ENCODE measurements around the gene PLCL1.

The PLCL1 gene

DNA sequence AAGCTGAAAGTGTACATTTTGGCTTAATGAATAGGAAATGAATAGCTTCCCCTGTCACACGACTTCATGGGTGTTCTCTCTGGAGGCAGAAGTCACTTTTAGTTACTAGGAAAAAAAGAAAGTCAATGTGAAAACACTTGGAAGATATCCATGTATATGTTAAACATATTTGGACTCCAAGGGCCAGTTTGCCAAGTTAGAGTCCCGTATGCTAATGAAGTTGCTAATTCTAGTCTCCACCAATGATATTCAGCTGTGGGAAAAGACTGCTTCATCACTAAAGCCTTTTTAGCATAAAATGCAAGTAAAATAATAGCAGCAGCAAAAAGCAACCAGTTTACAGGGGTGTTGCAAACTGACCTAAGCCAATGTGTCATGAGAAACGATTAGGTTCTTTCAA lies 108.7 kb downstream of the PLCL1 start:
- TF ChIP-seq SIN3A (IDR thresholded peaks at IDR 0.05; ENCODE audit: borderline replicate concordance, insufficient read depth, low read length) (no peak), POLR2AphosphoS5 (IDR thresholded peaks at IDR 0.05; ENCODE audit: low read depth, low read length) (no peak), TAF1 (IDR thresholded peaks at IDR 0.05; ENCODE audit: borderline replicate concordance, insufficient read depth, low read length) (no peak), FOXP2 (optimal IDR thresholded peaks at IDR 0.05; ENCODE audit: borderline replicate concordance, extremely low read depth, extremely low read length, insufficient read depth) (no peak)
- TF ChIP-seq, protein P1, sequence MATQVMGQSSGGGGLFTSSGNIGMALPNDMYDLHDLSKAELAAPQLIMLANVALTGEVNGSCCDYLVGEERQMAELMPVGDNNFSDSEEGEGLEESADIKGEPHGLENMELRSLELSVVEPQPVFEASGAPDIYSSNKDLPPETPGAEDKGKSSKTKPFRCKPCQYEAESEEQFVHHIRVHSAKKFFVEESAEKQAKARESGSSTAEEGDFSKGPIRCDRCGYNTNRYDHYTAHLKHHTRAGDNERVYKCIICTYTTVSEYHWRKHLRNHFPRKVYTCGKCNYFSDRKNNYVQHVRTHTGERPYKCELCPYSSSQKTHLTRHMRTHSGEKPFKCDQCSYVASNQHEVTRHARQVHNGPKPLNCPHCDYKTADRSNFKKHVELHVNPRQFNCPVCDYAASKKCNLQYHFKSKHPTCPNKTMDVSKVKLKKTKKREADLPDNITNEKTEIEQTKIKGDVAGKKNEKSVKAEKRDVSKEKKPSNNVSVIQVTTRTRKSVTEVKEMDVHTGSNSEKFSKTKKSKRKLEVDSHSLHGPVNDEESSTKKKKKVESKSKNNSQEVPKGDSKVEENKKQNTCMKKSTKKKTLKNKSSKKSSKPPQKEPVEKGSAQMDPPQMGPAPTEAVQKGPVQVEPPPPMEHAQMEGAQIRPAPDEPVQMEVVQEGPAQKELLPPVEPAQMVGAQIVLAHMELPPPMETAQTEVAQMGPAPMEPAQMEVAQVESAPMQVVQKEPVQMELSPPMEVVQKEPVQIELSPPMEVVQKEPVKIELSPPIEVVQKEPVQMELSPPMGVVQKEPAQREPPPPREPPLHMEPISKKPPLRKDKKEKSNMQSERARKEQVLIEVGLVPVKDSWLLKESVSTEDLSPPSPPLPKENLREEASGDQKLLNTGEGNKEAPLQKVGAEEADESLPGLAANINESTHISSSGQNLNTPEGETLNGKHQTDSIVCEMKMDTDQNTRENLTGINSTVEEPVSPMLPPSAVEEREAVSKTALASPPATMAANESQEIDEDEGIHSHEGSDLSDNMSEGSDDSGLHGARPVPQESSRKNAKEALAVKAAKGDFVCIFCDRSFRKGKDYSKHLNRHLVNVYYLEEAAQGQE (IDR thresholded peaks at IDR 0.05; ENCODE audit: insufficient read depth in 1 of 2, low read depth in 2 of 2, low read length in 2 of 2) = no peak

DNA sequence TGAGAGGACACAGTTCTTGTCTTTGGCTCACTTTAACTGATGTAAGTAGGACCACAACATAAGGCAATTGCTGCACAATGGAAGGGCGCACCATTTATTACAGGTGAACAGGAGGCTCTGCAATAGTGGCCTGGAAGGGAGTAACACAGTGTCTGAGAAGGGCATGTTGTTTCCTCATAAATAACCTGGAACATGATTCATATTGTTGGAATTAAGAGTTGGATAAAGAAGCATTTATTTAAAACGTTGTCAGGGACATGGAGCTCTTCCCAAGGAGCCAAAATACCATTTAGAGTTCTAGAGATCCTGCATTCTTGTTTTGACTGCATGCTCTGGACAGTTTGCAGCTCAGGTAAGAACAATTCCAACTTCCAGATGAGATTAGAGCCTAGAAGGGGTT lies 110.4 kb downstream of the PLCL1 start:
- no peak for TF ChIP-seq POLR2AphosphoS5 (IDR thresholded peaks at IDR 0.05; ENCODE audit: low read depth, low read length)
- TF ChIP-seq SIN3A (IDR thresholded peaks at IDR 0.05; ENCODE audit: borderline replicate concordance, insufficient read depth, low read length) = no peak
- TF ChIP-seq, protein P1 (IDR thresholded peaks at IDR 0.05; ENCODE audit: insufficient read depth in 1 of 2, low read depth in 2 of 2, low read length in 2 of 2) = no peak
- no peak for TF ChIP-seq FOXP2 (optimal IDR thresholded peaks at IDR 0.05; ENCODE audit: borderline replicate concordance, extremely low read depth, extremely low read length, insufficient read depth)
- TF ChIP-seq TAF1 (IDR thresholded peaks at IDR 0.05; ENCODE audit: borderline replicate concordance, insufficient read depth, low read length) = no peak

DNA sequence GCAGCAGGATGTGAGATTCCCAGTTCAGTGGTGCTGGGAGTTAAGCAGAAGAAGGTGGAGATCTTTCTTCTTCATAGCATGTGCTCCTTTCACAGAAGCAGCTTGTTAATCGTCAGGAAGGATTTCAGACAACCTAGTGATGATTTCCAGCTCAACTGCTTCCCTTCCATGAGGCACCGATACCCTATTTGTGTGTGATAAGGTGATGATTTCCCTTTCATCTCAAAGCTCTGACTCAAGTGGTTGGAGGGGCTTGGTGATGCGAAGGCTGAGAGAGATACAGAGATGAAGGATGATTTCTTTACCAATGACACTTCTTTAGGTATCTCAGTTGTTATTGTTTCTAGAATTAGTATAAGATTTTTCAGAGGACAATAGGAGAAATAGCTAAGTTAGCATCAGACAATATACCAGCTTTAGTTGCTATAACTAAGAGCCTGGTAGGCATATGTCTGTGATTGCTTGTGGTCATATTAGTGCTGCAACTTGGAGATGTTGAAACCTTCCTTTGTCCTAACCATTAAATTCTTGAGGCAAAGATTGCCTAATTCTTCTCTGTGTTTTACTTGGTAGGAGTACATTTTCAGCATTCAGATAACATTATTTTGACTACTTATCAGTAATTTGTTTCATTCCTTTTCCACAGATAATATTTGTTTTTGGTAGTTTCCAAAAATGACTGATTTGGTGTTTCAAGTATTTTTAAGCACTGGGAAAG lies 111.3 kb downstream of the PLCL1 start:
- TF ChIP-seq TAF1 (IDR thresholded peaks at IDR 0.05; ENCODE audit: borderline replicate concordance, insufficient read depth, low read length) (no peak), SIN3A (IDR thresholded peaks at IDR 0.05; ENCODE audit: borderline replicate concordance, insufficient read depth, low read length) (no peak), POLR2AphosphoS5 (IDR thresholded peaks at IDR 0.05; ENCODE audit: low read depth, low read length) (no peak)

DNA sequence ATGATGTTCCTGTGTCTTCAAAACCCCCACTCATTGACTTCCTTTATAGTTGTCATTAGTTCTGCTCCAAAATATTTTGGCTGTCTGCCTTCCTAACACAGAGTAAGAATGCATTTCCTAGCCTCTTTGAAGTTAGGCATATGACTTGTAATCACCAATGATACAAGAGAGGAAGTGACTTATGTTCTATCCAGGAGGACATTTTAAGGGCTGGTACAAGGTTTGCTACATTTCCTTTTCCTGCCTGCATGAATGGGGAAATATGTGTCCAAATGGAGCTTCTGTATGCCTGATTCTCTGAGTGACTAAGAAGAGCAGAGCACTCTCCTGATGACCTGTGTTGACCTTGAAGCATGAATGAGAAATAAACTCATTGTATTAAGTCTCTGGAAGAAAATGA lies 115.1 kb downstream of the PLCL1 start:
- TF ChIP-seq TAF1 (IDR thresholded peaks at IDR 0.05; ENCODE audit: borderline replicate concordance, insufficient read depth, low read length) = no peak

DNA sequence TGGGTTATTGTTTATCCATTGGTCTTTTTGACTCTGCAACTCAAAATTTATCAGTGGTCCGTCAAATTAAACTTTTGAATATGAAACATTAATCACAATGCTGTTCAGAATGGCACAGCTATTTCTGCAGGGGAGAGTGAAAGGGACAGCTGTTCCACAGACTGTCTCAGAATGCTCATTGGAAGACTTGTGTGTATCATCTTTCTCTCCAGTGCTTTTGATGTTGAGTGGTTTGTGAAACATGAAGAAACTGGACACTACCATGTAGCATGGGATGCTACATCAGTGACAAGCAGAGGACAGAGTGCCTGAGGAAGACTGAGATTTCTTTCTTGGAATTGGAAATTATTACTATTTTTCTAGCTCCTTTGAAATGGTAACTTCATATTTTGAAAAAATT lies 115.7 kb downstream of the PLCL1 start:
- TF ChIP-seq SIN3A (IDR thresholded peaks at IDR 0.05; ENCODE audit: borderline replicate concordance, insufficient read depth, low read length) = no peak
- no peak for TF ChIP-seq FOXP2 (optimal IDR thresholded peaks at IDR 0.05; ENCODE audit: borderline replicate concordance, extremely low read depth, extremely low read length, insufficient read depth)
- TF ChIP-seq, protein P1 (IDR thresholded peaks at IDR 0.05; ENCODE audit: insufficient read depth in 1 of 2, low read depth in 2 of 2, low read length in 2 of 2) = no peak
- TF ChIP-seq POLR2AphosphoS5 (IDR thresholded peaks at IDR 0.05; ENCODE audit: low read depth, low read length) = no peak

DNA sequence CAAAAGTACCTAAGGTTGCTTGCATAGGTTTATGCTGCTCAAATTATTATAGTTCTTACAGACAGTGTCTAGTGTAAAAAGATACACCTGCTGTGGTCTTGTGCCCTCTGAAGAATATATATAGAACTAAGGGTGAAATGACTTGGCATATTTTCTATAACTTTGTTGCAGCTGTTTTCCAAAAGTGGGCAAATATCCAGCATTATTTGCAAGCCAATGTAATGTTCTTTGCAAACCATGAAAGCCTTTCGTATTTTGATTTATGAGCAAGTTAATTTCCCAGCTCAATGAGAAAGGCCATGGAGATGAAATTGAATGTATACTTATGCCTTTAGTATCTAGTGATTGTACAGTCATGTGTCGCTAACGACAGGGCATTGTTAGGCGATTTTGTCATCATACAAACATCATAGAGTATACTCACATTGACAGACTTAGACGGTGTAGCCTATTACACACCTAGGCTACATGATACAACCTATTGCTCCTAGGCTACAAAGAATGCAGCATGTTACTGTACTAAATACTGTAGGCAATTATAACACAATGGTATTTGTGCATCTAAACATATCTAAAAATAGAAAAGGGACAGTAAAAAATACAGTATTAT lies 116.3 kb downstream of the PLCL1 start:
- TF ChIP-seq POLR2AphosphoS5 (IDR thresholded peaks at IDR 0.05; ENCODE audit: low read depth, low read length) (no peak), SIN3A (IDR thresholded peaks at IDR 0.05; ENCODE audit: borderline replicate concordance, insufficient read depth, low read length) (no peak), TAF1 (IDR thresholded peaks at IDR 0.05; ENCODE audit: borderline replicate concordance, insufficient read depth, low read length) (no peak), FOXP2 (optimal IDR thresholded peaks at IDR 0.05; ENCODE audit: borderline replicate concordance, extremely low read depth, extremely low read length, insufficient read depth) (no peak)
- TF ChIP-seq, protein P1 (IDR thresholded peaks at IDR 0.05; ENCODE audit: insufficient read depth in 1 of 2, low read depth in 2 of 2, low read length in 2 of 2) = no peak

Measured in PFSK-1 (cell line).